Measurements from ENCODE around the gene DUXB. TPM values are rescaled to one million over a fixed set of nuclear protein-coding genes. Genes with fewer than 3 reads are reported as not detected.

DUXB gene
- total RNA-seq, 1 experiment from 2014 or later: not detected

DNA sequence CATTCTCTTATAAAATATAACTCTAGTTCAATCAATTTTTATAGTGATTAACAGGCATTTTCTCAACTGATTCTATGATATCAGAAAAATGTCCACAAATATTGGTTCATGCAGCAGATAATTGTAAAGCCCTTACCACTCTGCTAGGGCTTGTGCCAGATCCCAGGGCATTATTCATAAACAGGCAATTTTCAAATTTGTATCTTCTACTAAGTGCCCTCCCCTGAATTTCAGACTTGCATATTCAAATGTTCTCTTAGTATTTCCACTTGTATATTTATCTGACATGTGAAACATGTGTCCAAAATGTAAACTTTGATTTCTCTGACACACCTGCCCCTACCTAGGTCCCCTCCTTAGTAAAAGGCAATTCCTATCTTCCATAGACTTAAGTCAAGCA is 33.8 kb downstream of the DUXB start:
- DNase-seq: no peak
- intact Hi-C loops (cut with micrococcal nuclease; ENCODE audit: unreplicated experiment): no loop called here
- H3K27me3 Mint-ChIP-seq (ENCODE audit: unreplicated experiment): no peaks in the 10 kb centered on the region
- no peaks in the 10 kb centered on the region for H3K4me1 Mint-ChIP-seq (ENCODE audit: low read depth, unreplicated experiment)
- H3K4me3 Mint-ChIP-seq (ENCODE audit: low read depth, unreplicated experiment): no peak overlapping the region
- no peaks in the 10 kb centered on the region for H3K36me3 Mint-ChIP-seq (ENCODE audit: insufficient read depth, unreplicated experiment)
- no TSS peak for BruUV-seq (replicated peaks)
- no peak overlapping the region for H3K27ac Mint-ChIP-seq (ENCODE audit: unreplicated experiment)
- H3K9me3 Mint-ChIP-seq (ENCODE audit: low read depth, unreplicated experiment): no peaks in the 10 kb centered on the region
- CTCF ChIA-PET: no interaction called here
- TF ChIP-seq, protein P1, sequence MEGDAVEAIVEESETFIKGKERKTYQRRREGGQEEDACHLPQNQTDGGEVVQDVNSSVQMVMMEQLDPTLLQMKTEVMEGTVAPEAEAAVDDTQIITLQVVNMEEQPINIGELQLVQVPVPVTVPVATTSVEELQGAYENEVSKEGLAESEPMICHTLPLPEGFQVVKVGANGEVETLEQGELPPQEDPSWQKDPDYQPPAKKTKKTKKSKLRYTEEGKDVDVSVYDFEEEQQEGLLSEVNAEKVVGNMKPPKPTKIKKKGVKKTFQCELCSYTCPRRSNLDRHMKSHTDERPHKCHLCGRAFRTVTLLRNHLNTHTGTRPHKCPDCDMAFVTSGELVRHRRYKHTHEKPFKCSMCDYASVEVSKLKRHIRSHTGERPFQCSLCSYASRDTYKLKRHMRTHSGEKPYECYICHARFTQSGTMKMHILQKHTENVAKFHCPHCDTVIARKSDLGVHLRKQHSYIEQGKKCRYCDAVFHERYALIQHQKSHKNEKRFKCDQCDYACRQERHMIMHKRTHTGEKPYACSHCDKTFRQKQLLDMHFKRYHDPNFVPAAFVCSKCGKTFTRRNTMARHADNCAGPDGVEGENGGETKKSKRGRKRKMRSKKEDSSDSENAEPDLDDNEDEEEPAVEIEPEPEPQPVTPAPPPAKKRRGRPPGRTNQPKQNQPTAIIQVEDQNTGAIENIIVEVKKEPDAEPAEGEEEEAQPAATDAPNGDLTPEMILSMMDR (IDR thresholded peaks at IDR 0.05; ENCODE audit: unreplicated experiment): no peak

- H3K36me3 Mint-ChIP-seq (ENCODE audit: insufficient read depth, unreplicated experiment): peaks cover 16% of the 10 kb centered on the region
- intact Hi-C loops (cut with micrococcal nuclease; ENCODE audit: unreplicated experiment): no loop called here
- H3K27me3 Mint-ChIP-seq (ENCODE audit: unreplicated experiment): no peaks in the 10 kb centered on the region
- TF ChIP-seq, protein P1 (IDR thresholded peaks at IDR 0.05; ENCODE audit: unreplicated experiment): no peak
- CTCF ChIA-PET: interaction anchor here (0.8 kb wide), 1 partner anchor 9 kb away, joined by 5 read pairs; no protein-coding TSS in a partner anchor
- no TSS peak for BruUV-seq (replicated peaks)
- no peaks in the 10 kb centered on the region for H3K4me1 Mint-ChIP-seq (ENCODE audit: low read depth, unreplicated experiment)
- no peaks in the 10 kb centered on the region for H3K9me3 Mint-ChIP-seq (ENCODE audit: low read depth, unreplicated experiment)
- no peak overlapping the region for H3K4me3 Mint-ChIP-seq (ENCODE audit: low read depth, unreplicated experiment)
- DNase-seq: no peak
- H3K27ac Mint-ChIP-seq (ENCODE audit: unreplicated experiment): no peak overlapping the region
Measured at GRCh38 chr16:75660726-75661302, 40.4 kb downstream of the DUXB start.

DNA sequence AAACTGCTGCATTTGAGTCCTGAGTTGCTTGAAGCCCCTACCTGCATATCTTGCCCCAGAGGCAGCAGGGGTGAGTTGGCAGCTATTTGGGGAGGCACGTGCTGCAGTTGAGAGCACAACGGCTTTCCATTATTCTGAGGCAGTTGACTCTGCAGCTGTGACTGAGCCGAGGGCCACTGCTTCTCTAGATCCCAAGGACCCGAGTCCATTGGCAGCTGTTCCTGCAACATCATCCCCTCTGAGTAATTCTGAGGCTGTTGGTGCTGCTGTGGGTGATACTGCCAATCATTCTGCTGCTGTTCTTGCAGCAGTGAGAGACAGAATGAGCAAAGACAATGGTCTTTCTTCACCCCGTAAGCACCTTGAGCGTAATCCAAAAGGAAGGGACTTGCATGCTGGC is 40.9 kb downstream of the DUXB start:
- Mint-ChIP-seq H3K27me3 (ENCODE audit: unreplicated experiment) (no peaks in the 10 kb centered on the region), H3K36me3 (ENCODE audit: insufficient read depth, unreplicated experiment) (peaks cover 17% of the 10 kb centered on the region), H3K27ac (ENCODE audit: unreplicated experiment) (no peak overlapping the region), H3K9me3 (ENCODE audit: low read depth, unreplicated experiment) (no peaks in the 10 kb centered on the region), H3K4me1 (ENCODE audit: low read depth, unreplicated experiment) (no peaks in the 10 kb centered on the region), H3K4me3 (ENCODE audit: low read depth, unreplicated experiment) (no peak overlapping the region)
- CTCF ChIA-PET: interaction anchor here (0.8 kb wide), 1 partner anchor 9 kb away, joined by 5 read pairs; no protein-coding TSS in a partner anchor
- intact Hi-C loops (cut with micrococcal nuclease; ENCODE audit: unreplicated experiment): no loop called here
- DNase-seq: no peak
- TF ChIP-seq, protein P1 (IDR thresholded peaks at IDR 0.05; ENCODE audit: unreplicated experiment): no peak
- no TSS peak for BruUV-seq (replicated peaks)

DNA sequence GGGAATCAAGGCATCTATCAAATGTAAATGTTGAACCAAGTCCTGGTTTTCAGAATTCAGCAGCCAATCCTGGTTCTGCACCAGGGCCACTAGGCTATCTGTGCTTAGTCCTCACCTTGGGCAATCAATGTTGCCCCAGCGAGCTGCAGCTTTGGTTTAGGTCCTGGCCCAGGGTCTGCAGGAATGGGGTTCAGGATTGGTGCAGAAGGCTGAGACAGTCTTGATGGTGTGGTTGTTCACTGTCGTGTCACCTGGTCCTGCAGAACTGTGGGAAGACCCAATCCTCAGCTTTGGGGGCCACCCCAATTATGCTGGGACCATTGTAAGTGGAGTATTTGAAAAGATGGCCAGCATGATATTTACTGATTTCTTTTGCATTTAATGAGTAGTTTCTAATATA is 43.1 kb downstream of the DUXB start:
- CTCF ChIA-PET: no interaction called here

More for the DNA sequence above, 43.1 kb downstream of the DUXB start:
- Mint-ChIP-seq H3K36me3 (ENCODE audit: insufficient read depth, unreplicated experiment) (peaks cover 17% of the 10 kb centered on the region), H3K4me1 (ENCODE audit: low read depth, unreplicated experiment) (peaks cover under 1% of the 10 kb centered on the region), H3K4me3 (ENCODE audit: low read depth, unreplicated experiment) (no peak overlapping the region), H3K27ac (ENCODE audit: unreplicated experiment) (no peak overlapping the region), H3K9me3 (ENCODE audit: low read depth, unreplicated experiment) (no peaks in the 10 kb centered on the region), H3K27me3 (ENCODE audit: unreplicated experiment) (no peaks in the 10 kb centered on the region)
- TF ChIP-seq, protein P1 (IDR thresholded peaks at IDR 0.05; ENCODE audit: unreplicated experiment): no peak
- DNase-seq: no peak
- intact Hi-C loops (cut with micrococcal nuclease; ENCODE audit: unreplicated experiment): no loop called here
- no TSS peak for BruUV-seq (replicated peaks)
